NCI-H69 (cell line): ENCODE measurements around the gene RSPO4.

Experiments used
- DNase-seq: peaks from one replicate; lab custom pipeline; 2025; lab: John Stamatoyannopoulos, UW

RSPO4 gene

GRCh38 chr20:910132-910869 is 91.8 kb downstream of the RSPO4 start:
- DNase-seq: no peak

GRCh38 chr20:909641-910040 is 92.5 kb downstream of the RSPO4 start:
- no peak for DNase-seq
